Measurements from ENCODE around the gene CEPT1.

The CEPT1 gene

GRCh38 chr1:111145963-111146768 lies 6.1 kb downstream of the CEPT1 start:
- DNase-seq (ENCODE audit: low read depth in 2 of 2) = no peak

GRCh38 chr1:111147948-111148347 lies 7.9 kb downstream of the CEPT1 start:
- no peak for DNase-seq (ENCODE audit: low read depth in 2 of 2)

GRCh38 chr1:111148376-111148881 lies 8.4 kb downstream of the CEPT1 start:
- DNase-seq (ENCODE audit: low read depth in 2 of 2) = no peak

DNA sequence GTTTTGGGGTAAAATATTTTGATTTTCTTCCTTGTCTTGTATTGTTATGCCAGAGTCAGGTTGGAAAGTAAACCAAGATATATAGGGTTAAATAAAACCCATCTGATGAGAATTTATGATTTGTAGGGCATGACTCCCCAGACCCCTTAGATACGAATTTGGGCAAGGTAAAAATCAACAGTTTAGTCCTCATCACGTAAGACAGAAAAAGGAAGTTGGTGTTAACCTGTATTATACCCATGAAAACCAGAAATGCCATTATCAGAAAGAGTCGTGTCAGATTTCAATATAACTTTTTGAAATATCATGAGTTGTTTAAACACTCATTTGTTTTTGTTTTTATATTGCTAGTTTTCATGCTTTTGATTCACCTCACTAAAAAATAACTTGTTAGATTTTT lies 11.8 kb downstream of the CEPT1 start:
- DNase-seq (ENCODE audit: low read depth in 2 of 2) = no peak

GRCh38 chr1:111154021-111154999 lies 14.3 kb downstream of the CEPT1 start:
- no peak for DNase-seq (ENCODE audit: low read depth in 2 of 2)

GRCh38 chr1:111157431-111157830 lies 17.4 kb downstream of the CEPT1 start:
- no peak for DNase-seq (ENCODE audit: low read depth in 2 of 2)

DNA sequence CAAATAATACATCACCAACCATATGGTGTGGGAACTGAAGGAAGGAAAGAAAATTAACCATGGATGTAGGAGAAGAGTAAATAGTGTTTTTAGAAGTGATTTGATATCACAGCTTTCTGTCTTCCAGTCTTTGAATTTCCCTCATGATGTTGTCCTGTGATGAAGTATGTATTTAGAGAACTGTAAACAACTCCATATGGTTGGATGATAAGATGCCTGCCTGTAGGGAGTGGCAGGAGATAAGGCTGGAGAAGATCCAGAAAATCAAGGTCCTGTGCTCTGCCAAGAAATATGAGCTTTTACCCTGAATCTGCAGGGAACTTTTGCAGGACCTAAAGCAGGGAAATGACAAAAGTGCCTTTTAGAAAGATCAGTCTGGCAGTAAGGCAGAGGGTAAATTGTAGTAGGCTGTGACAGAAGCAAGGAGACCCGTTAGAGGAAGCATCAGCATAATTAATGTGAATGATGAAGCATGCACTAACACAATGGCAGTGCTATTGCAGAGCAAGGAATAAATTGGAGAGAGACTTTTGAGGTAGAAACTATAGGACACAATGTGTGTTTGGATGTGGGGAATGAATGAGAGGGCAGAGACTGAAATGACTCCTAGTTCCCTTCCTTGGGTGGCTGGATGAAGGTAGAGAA lies 21.9 kb downstream of the CEPT1 start:
- DNase-seq (ENCODE audit: low read depth in 2 of 2) = no peak

- no peak for DNase-seq (ENCODE audit: low read depth in 2 of 2)
Measured at GRCh38 chr1:111162488-111162880, 22.5 kb downstream of the CEPT1 start.

DNA sequence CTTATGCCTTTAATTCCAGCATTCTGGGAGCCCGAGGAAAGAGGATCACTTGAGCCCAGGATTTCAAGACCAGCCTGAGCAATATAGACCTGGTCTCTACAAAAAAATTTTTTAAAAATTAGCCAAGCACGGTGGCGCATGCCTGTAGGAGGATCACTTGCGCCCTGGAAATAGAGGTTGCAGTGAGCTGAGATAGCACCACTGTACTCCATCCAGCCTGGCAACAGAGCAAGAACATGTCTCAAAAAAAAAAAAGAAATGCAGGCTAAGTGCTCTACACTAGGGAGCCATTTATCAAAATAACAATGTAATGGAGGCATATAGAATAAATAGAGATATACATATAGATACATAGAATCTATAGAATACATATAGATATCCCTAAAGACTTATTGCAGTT lies 23.3 kb downstream of the CEPT1 start:
- no peak for DNase-seq (ENCODE audit: low read depth in 2 of 2)

DNA sequence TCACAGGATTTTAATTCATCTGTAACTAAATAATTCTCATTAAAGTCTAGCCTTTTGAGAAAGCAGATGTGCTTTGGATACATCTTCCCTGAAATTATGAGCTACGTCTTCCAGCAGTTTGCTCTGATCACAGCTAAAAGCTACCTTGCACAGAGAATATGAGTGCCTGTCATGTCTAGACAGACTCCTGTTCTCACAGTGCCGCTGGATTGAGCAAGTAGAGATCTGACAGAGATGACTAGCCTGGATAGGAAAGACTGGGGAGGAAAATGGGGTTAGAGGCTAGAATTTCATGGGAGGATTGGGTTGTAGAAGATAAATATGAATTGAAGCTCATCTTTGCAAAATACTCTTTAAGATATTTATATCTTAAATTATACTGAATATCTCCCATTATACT lies 24.1 kb downstream of the CEPT1 start:
- DNase-seq (ENCODE audit: low read depth in 2 of 2) = no peak

DNA sequence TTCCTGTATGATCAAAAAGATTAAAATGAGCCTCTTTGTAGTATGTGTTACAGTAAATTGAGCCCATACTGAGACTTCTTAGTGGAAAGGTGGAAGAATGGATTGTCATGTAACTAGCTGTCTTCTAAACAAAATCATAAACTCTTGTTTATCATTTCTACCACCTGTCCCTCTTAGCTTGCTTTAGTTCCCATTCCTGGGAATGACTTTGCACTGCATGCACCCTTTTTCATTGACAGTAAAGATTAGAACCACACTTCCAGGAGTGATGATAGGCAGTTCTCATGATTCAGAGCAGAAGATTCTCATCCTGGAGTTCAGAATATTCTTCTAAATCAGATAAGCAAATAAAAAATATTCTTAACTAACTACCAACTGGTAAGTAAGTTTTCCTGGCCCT lies 32.4 kb downstream of the CEPT1 start:
- DNase-seq (ENCODE audit: low read depth in 2 of 2) = no peak

- no peak for DNase-seq (ENCODE audit: low read depth in 2 of 2)
Measured at GRCh38 chr1:111174070-111174469, 34.0 kb downstream of the CEPT1 start.

DNA sequence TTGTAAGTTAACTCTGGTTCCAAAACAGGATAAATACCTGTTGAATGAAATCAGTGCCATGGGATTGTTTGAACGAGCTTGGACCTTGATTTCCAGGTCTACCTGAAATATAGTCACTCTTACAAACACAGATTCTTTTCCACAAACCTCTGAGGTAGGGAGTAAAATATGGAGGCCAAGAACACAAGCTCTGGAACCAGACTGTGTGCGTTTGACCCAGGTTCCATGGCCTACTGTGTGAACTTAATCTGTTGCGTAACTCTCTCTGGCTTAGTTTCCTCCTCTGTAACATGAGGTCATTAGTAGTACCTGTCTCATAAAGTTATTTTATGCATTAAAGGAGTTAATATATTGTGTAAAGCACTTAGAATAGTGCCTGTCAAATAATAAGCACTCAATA lies 35.3 kb downstream of the CEPT1 start:
- no peak for DNase-seq (ENCODE audit: low read depth in 2 of 2)

GRCh38 chr1:111176678-111177077 lies 36.7 kb downstream of the CEPT1 start:
- no peak for DNase-seq (ENCODE audit: low read depth in 2 of 2)

GRCh38 chr1:111179968-111180533 lies 40.0 kb downstream of the CEPT1 start:
- DNase-seq (ENCODE audit: low read depth in 2 of 2) = no peak

GRCh38 chr1:111182052-111182451 lies 42.0 kb downstream of the CEPT1 start:
- no peak for DNase-seq (ENCODE audit: low read depth in 2 of 2)

DNA sequence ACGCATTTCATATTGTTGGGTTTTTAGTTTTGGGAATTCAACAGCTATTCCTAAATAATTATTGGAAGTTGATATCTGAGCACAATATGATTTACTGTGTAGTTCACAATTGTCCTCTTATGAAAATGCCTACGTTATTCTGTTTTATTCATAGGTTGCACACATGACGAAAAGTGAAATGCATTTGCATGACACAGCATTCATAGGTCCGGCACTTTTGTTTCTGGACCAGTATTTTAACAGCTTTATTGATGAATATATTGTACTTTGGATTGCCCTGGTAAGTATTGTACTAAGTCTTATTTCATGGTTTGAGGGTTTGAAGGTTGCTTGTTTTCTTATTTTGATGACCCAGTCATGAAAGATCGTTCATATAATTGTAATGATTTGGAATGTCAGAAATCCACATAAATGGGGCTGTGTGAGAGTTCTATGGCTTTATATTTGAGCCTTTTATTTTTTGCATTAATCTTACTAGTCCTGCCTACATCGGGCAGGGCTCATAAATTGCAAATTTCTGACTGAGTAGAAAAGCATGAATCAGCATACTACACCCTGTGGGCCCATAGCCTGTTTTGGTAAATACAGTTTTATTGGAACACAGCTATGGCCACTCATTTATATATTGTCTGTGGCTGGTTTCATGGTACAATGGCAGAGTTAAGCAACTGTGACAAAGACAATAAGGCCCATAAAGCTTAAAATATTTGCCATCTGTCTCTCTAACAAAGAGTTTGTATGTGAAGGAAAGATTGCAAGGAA lies 43.5 kb downstream of the CEPT1 start:
- no peak for DNase-seq (ENCODE audit: low read depth in 2 of 2)

GRCh38 chr1:111184663-111185062 lies 44.6 kb downstream of the CEPT1 start:
- no peak for DNase-seq (ENCODE audit: low read depth in 2 of 2)

GRCh38 chr1:111190931-111191451 lies 51.0 kb downstream of the CEPT1 start:
- no peak for DNase-seq (ENCODE audit: low read depth in 2 of 2)

GRCh38 chr1:111191496-111191895 lies 51.5 kb downstream of the CEPT1 start:
- DNase-seq (ENCODE audit: low read depth in 2 of 2) = no peak

GRCh38 chr1:111192074-111192473 lies 52.1 kb downstream of the CEPT1 start:
- DNase-seq (ENCODE audit: low read depth in 2 of 2) = no peak

All from stimulated activated CD4-positive, alpha-beta T cell treated with anti-CD3 and anti-CD28 coated beads, Interleukin-4, amount 100 ng/mL, for 48 hours (primary cell).